ENCODE measurements around the gene PNMT.

- no peak for TF ChIP-seq CTCF (conservative IDR thresholded peaks at IDR 0.05; ENCODE audit: low read length)
- TF ChIP-seq EZH2phosphoT487 (IDR thresholded peaks at IDR 0.05; ENCODE audit: borderline replicate concordance, low read depth, low read length), result no peak
Observed at GRCh38 chr17:39643271-39643670, 25.0 kb upstream of the PNMT start.
